HepG2 (cell line): Measurements from ENCODE around the gene TPRN. TPM values are rescaled to one million over a fixed set of nuclear protein-coding genes. Genes with fewer than 3 reads are reported as not detected.

Experiments used
- AGO2 ChIP-seq: fragments of 200-400 bp; formaldehyde crosslinking; optimal IDR thresholded peaks from 2 replicates; pipeline ENCODE3; 2017; ENCODE audit warnings: mild to moderate bottlenecking, low read depth, low read length, moderate library complexity
- FOXA1 ChIP-seq, 2 experiments: fragments of 450-650 bp in 1 of 2; sonication (generic) in 1 of 2; formaldehyde crosslinking in 1 of 2; IDR thresholded peaks; 2 replicates each; pipeline versions ENCODE4 v1.4.0 to v1.6.1; 2016 to 2020; ENCODE audit warnings: missing genetic modification reagents in 1 of 2
- FOXC1 ChIP-seq: sonication (generic); formaldehyde crosslinking; IDR thresholded peaks from 2 replicates; pipeline ENCODE4 v1.8.0; 2022; ENCODE audit warnings: mild to moderate bottlenecking, missing genetic modification reagents, borderline replicate concordance
- HHEX ChIP-seq: IDR thresholded peaks from 2 replicates; pipeline ENCODE4 v1.6.1; 2016; ENCODE audit warnings: control low read depth
- HINFP ChIP-seq: sonication (generic); formaldehyde crosslinking; IDR thresholded peaks from 2 replicates; pipeline ENCODE4 v1.4.0; 2020; ENCODE audit warnings: low read depth, mild to moderate bottlenecking, missing genetic modification reagents
- HNRNPH1 ChIP-seq: fragments of 200-400 bp; formaldehyde crosslinking; optimal IDR thresholded peaks from 2 replicates; pipeline ENCODE3; 2017; ENCODE audit warnings: mild to moderate bottlenecking, low read depth, low read length
- JUNB ChIP-seq: sonication (generic); formaldehyde crosslinking; IDR thresholded peaks from 2 replicates; pipeline ENCODE4 v1.8.0; 2022; ENCODE audit warnings: missing genetic modification reagents, mild to moderate bottlenecking, borderline replicate concordance
- MEIS2 ChIP-seq: sonication (generic); formaldehyde crosslinking; IDR thresholded peaks from 2 replicates; pipeline ENCODE4 v1.9.0; 2021; ENCODE audit warnings: mild to moderate bottlenecking, missing genetic modification reagents
- MTA1 ChIP-seq: sonication (generic); formaldehyde crosslinking; IDR thresholded peaks from 2 replicates; pipeline ENCODE4 v1.4.0; 2020; ENCODE audit warnings: missing genetic modification reagents, mild to moderate bottlenecking, borderline replicate concordance
- NFIB ChIP-seq: sonication (generic); formaldehyde crosslinking; IDR thresholded peaks from 2 replicates; pipeline ENCODE4 v1.9.0; 2021; ENCODE audit warnings: missing genetic modification reagents, mild to moderate bottlenecking, borderline replicate concordance
- NONO ChIP-seq, 2 experiments: fragments of 450-650 bp in 1 of 2; sonication (generic) in 1 of 2; formaldehyde crosslinking in 1 of 2; IDR thresholded peaks in 1 of 2; conservative IDR thresholded peaks in 1 of 2; 2 replicates each; pipeline versions ENCODE4 v1.6.1 to v1.8.0; 2017 to 2022; ENCODE audit warnings: mild to moderate bottlenecking in 1 of 2, missing genetic modification reagents in 1 of 2, moderate library complexity in 1 of 2
- TARDBP ChIP-seq: sonication (generic); formaldehyde crosslinking; IDR thresholded peaks from 2 replicates; pipeline ENCODE4 v1.8.0; 2022; ENCODE audit warnings: mild to moderate bottlenecking, missing genetic modification reagents
- TFDP1 ChIP-seq: IDR thresholded peaks from 2 replicates; pipeline ENCODE4 v1.6.1; 2016; ENCODE audit warnings: missing compliant biosample characterization, missing genetic modification reagents, borderline replicate concordance
- ZC3H13 ChIP-seq: sonication (generic); formaldehyde crosslinking; IDR thresholded peaks from 2 replicates; pipeline ENCODE4 v1.8.1; 2023; ENCODE audit warnings: mild to moderate bottlenecking, missing genetic modification reagents, moderate library complexity
- ZNF143 ChIP-seq: sonication (generic); formaldehyde crosslinking; IDR thresholded peaks from 2 replicates; pipeline ENCODE4 v1.4.0; 2020; ENCODE audit warnings: missing genetic modification reagents
- ZNF280B ChIP-seq: sonication (generic); formaldehyde crosslinking; IDR thresholded peaks from 2 replicates; pipeline ENCODE4 v1.5.0; 2020; ENCODE audit warnings: missing genetic modification reagents, mild to moderate bottlenecking, borderline replicate concordance
- ZNF331 ChIP-seq: sonication (generic); formaldehyde crosslinking; IDR thresholded peaks from 2 replicates; pipeline ENCODE4 v1.4.0; 2020; ENCODE audit warnings: missing genetic modification reagents
- ZNF576 ChIP-seq: sonication (generic); formaldehyde crosslinking; IDR thresholded peaks from 2 replicates; pipeline ENCODE4 v1.4.0; 2020; ENCODE audit warnings: mild to moderate bottlenecking, missing genetic modification reagents
- ZNF577 ChIP-seq: sonication (generic); formaldehyde crosslinking; IDR thresholded peaks from 2 replicates; pipeline ENCODE4 v1.4.0; 2020; ENCODE audit warnings: mild to moderate bottlenecking, low read depth, missing genetic modification reagents, borderline replicate concordance
- ZNF605 ChIP-seq: sonication (generic); formaldehyde crosslinking; IDR thresholded peaks from 2 replicates; pipeline ENCODE4 v1.8.0; 2022; ENCODE audit warnings: mild to moderate bottlenecking, missing genetic modification reagents
- ZNF615 ChIP-seq: sonication (generic); formaldehyde crosslinking; IDR thresholded peaks from 2 replicates; pipeline ENCODE4 v1.5.0; 2020; ENCODE audit warnings: mild to moderate bottlenecking, missing genetic modification reagents, borderline replicate concordance
- ZNF629 ChIP-seq: sonication (generic); formaldehyde crosslinking; conservative IDR thresholded peaks from 2 replicates; pipeline ENCODE4 v1.5.0; 2020; ENCODE audit warnings: missing genetic modification reagents
- ZNF749 ChIP-seq: sonication (generic); formaldehyde crosslinking; IDR thresholded peaks from 2 replicates; pipeline ENCODE4 v1.8.0; 2022; ENCODE audit warnings: mild to moderate bottlenecking, missing genetic modification reagents, moderate library complexity, borderline replicate concordance
- ZNF772 ChIP-seq: sonication (generic); formaldehyde crosslinking; IDR thresholded peaks from 2 replicates; pipeline ENCODE4 v1.5.0; 2020; ENCODE audit warnings: mild to moderate bottlenecking, missing genetic modification reagents
- ZSCAN12 ChIP-seq: sonication (generic); formaldehyde crosslinking; IDR thresholded peaks from 2 replicates; pipeline ENCODE4 v1.9.0; 2021; ENCODE audit warnings: mild to moderate bottlenecking, missing genetic modification reagents
- polyA plus RNA-seq, 8 experiments: library from polyadenylated mRNA; depleted of rRNA in 3 of 8; stranded (reverse) in 7 of 8; unstranded in 1 of 8; fragments of >200 nt; fragmentation: Illumina TruSeq in 4 of 8; extraction: Trizol in 4 of 8; gene quantifications; 2 replicates each; pipeline versions ENCODE4 v1.2.1 to v1.2.3, GENCODE V29; 2011 to 2016; ENCODE audit warnings: low read depth in 4 of 8, missing spikeins in 1 of 8, mixed read lengths in 1 of 8; ENCODE audit not compliant: insufficient read depth in 1 of 8
- total RNA-seq, 5 experiments: library from RNA; depleted of rRNA; stranded (reverse); fragments of >200 nt; fragmentation: Illumina TruSeq; extraction: Trizol; gene quantifications; 2 replicates each; pipeline ENCODE4 v1.2.3, GENCODE V29; 2016; ENCODE audit warnings: low read depth in 1 of 5

The TPRN gene
- total and polyA plus RNA-seq, 2 of the 13 experiments (the other 11 are each of a cell fraction or from before 2014, with no cell fraction given) = 10.1 to 19.2 TPM

- no peak for TF ChIP-seq HINFP (CRISPR knock-in tag)
- TF ChIP-seq ZNF605 (CRISPR knock-in tag) = no peak
- TF ChIP-seq FOXA1 (IDR thresholded peaks at IDR 0.05) = no peak
- TF ChIP-seq FOXA1 (CRISPR knock-in tag; IDR thresholded peaks at IDR 0.05) = peak; percentile 88
- TF ChIP-seq ZNF143 = 0 out of 2 replicates have a peak, but pooled peaks have one; percentile 47
- TF ChIP-seq AGO2 = peak; percentile 15
- no peak for TF ChIP-seq HHEX
- TF ChIP-seq ZNF749 = peak; percentile 51; the same call in 1 of the 2 replicates
- TF ChIP-seq ZNF772 (CRISPR knock-in tag) = no peak
- peak; percentile 87; the same call in 1 of the 2 replicates for TF ChIP-seq ZNF280B (CRISPR knock-in tag)
- TF ChIP-seq HNRNPH1 = no peak
- TF ChIP-seq ZNF577 (CRISPR knock-in tag) = no peak
- peak; percentile 86 for TF ChIP-seq JUNB
- TF ChIP-seq ZSCAN12 (CRISPR knock-in tag) = no peak
- TF ChIP-seq TARDBP (CRISPR knock-in tag) = 0 out of 2 replicates have a peak, but pooled peaks have one; percentile 33
- peak; percentile 57; the same call in 1 of the 2 replicates for TF ChIP-seq MEIS2 (CRISPR knock-in tag)
- TF ChIP-seq NONO (IDR thresholded peaks at IDR 0.05) = no peak
- TF ChIP-seq NONO (CRISPR knock-in tag; conservative IDR thresholded peaks at IDR 0.05) = peak; percentile 62; the same call in 1 of the 2 replicates
- TF ChIP-seq MTA1 (CRISPR knock-in tag) = peak; percentile 83; the same call in 1 of the 2 replicates
- TF ChIP-seq FOXC1 (CRISPR knock-in tag) = 0 out of 2 replicates have a peak, but pooled peaks have one; percentile 26
- peak; percentile 24; the same call in 1 of the 2 replicates for TF ChIP-seq TFDP1
- peak; percentile 26; the same call in 1 of the 2 replicates for TF ChIP-seq ZNF629 (CRISPR knock-in tag)
- no peak for TF ChIP-seq NFIB (CRISPR knock-in tag)
- peak; percentile 86 for TF ChIP-seq ZC3H13 (CRISPR knock-in tag)
- TF ChIP-seq ZNF615 (CRISPR knock-in tag) = no peak
- TF ChIP-seq ZNF331 (CRISPR knock-in tag) = peak; percentile 80; the same call in 1 of the 2 replicates
- no peak for TF ChIP-seq ZNF576 (CRISPR knock-in tag)
These were observed 18.3 kb upstream of the TPRN start (continued) for GRCh38 chr9:137218754-137219271.
